KMS-11 (cell line): Measurements from ENCODE around the gene VSTM2B.

Experiments
- H2AFZ ChIP-seq: fragments of 200-600 bp; sonication (generic); 2 replicates; pipeline ENCODE4 v1.6.1; 2016; ENCODE audit warnings: antibody characterized with exemption, mixed run types, low read depth
- H3K27ac ChIP-seq: fragments of 200-600 bp; sonication (generic); 2 replicates; pipeline ENCODE4 v1.6.1; 2016; ENCODE audit warnings: mild to moderate bottlenecking, mixed run types
- H3K27me3 ChIP-seq: fragments of 200-600 bp; sonication (generic); 2 replicates; pipeline ENCODE4 v1.6.1; 2017; ENCODE audit warnings: mild to moderate bottlenecking, low read depth, mixed run types, moderate library complexity; ENCODE audit not compliant: insufficient read depth
- H3K36me3 ChIP-seq: fragments of 200-600 bp; sonication (generic); 2 replicates; pipeline ENCODE4 v1.6.1; 2017; ENCODE audit warnings: mild to moderate bottlenecking, mixed run types; ENCODE audit not compliant: insufficient read depth
- H3K4me1 ChIP-seq: fragments of 200-600 bp; sonication (generic); 2 replicates; pipeline ENCODE4 v1.6.1; 2016; ENCODE audit warnings: mild to moderate bottlenecking, low read depth, mixed run types; ENCODE audit not compliant: poor library complexity, severe bottlenecking
- H3K4me2 ChIP-seq: fragments of 200-600 bp; sonication (generic); 2 replicates; pipeline ENCODE4 v1.7.0; 2016; ENCODE audit warnings: mild to moderate bottlenecking, mixed run types
- H3K4me3 ChIP-seq: fragments of 200-600 bp; sonication (generic); IDR thresholded peaks from 2 replicates; pipeline ENCODE4 v1.6.1; 2017; ENCODE audit warnings: low read depth, low read length, mixed read lengths; ENCODE audit not compliant: insufficient read depth
- H3K79me2 ChIP-seq: fragments of 200-600 bp; sonication (generic); 2 replicates; pipeline ENCODE4 v1.6.1; 2016; ENCODE audit warnings: low read depth, mixed run types; ENCODE audit not compliant: insufficient read depth
- H3K9ac ChIP-seq: fragments of 200-600 bp; sonication (generic); 2 replicates; pipeline ENCODE4 v1.6.1; 2016; ENCODE audit warnings: mild to moderate bottlenecking, mixed run types
- H4K20me1 ChIP-seq: fragments of 200-600 bp; sonication (generic); 2 replicates; pipeline ENCODE4 v1.6.1; 2016; ENCODE audit warnings: mild to moderate bottlenecking, mixed run types; ENCODE audit not compliant: insufficient read depth
- TF ChIP-seq, protein P1 (sequence below): fragments of 200-600 bp; sonication (generic); conservative IDR thresholded peaks from 2 replicates; pipeline ENCODE4 v1.6.1; 2017; ENCODE audit warnings: low read depth, mild to moderate bottlenecking, antibody characterized with exemption, low read length, moderate library complexity, mixed read lengths

The VSTM2B gene

DNA sequence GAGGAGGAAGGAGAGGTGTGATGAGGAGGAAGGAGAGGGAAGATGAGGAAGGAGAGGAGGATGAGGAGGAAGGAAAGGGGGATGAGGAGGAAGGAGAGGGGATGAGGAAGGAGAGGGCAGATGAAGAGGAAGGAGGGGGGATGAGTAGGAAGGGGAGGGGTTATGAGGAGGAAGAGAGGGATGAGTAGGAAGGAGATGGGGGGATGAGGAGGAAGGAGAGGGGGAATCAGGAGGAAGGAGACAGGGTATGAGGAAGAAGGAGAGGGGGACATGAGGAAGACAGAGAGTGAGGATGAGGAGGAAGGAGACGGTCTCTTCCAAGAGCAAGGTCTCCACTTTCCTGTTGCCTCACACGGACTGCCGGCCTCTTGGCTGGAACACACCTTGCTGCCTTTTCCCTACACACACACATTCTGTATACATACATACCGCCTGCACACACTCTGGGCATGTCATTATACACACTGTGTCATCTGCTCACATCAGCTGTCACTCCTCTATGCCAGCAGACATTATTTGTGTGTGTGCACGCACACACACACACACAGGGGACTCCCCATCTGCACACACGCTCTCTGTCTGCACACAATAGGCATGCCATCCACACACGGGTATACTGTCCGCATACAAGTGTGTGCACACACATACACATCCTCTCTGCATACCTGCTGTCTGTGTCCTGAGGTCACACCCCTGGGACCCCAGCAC, 11.1 kb upstream of the VSTM2B start:
- Histone ChIP-seq H3K4me2 (no peak overlapping the region), H3K4me3 (no peak overlapping the region), H3K36me3 (no peaks in the 10 kb centered on the region), H3K27ac (no peak overlapping the region), H4K20me1 (no peaks in the 10 kb centered on the region), H3K79me2 (no peaks in the 10 kb centered on the region), H3K4me1 (no peaks in the 10 kb centered on the region), H3K9ac (no peak overlapping the region), H3K27me3 (no peaks in the 10 kb centered on the region), H2AFZ (no peak overlapping the region)
- TF ChIP-seq, protein P1, sequence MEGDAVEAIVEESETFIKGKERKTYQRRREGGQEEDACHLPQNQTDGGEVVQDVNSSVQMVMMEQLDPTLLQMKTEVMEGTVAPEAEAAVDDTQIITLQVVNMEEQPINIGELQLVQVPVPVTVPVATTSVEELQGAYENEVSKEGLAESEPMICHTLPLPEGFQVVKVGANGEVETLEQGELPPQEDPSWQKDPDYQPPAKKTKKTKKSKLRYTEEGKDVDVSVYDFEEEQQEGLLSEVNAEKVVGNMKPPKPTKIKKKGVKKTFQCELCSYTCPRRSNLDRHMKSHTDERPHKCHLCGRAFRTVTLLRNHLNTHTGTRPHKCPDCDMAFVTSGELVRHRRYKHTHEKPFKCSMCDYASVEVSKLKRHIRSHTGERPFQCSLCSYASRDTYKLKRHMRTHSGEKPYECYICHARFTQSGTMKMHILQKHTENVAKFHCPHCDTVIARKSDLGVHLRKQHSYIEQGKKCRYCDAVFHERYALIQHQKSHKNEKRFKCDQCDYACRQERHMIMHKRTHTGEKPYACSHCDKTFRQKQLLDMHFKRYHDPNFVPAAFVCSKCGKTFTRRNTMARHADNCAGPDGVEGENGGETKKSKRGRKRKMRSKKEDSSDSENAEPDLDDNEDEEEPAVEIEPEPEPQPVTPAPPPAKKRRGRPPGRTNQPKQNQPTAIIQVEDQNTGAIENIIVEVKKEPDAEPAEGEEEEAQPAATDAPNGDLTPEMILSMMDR: no peak

DNA sequence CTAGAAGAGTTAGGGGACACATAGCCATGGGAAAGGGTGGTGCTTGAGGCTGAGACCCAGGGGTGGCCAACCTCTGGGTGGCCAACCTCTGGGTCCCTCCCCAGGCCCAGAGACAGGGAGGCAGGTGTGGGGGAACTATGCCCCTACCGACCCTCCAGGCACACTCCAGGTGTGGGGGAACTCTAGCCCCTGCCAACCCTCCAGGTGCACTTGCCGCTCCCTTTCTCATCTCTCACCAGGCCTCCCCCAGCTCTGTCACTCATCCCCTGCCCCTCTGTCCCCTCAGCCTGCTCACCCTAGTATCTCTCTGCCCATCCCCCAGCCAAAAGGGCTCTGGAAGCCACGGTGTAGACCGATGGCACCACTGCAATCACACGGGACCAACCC, 10.6 kb upstream of the VSTM2B start:
- Histone ChIP-seq H3K4me1 (no peaks in the 10 kb centered on the region), H3K27ac (no peak overlapping the region), H4K20me1 (no peaks in the 10 kb centered on the region), H3K4me2 (no peak overlapping the region), H2AFZ (no peak overlapping the region), H3K4me3 (no peak overlapping the region), H3K9ac (no peak overlapping the region), H3K36me3 (no peaks in the 10 kb centered on the region), H3K79me2 (no peaks in the 10 kb centered on the region), H3K27me3 (no peaks in the 10 kb centered on the region)
- TF ChIP-seq, protein P1: no peak

DNA sequence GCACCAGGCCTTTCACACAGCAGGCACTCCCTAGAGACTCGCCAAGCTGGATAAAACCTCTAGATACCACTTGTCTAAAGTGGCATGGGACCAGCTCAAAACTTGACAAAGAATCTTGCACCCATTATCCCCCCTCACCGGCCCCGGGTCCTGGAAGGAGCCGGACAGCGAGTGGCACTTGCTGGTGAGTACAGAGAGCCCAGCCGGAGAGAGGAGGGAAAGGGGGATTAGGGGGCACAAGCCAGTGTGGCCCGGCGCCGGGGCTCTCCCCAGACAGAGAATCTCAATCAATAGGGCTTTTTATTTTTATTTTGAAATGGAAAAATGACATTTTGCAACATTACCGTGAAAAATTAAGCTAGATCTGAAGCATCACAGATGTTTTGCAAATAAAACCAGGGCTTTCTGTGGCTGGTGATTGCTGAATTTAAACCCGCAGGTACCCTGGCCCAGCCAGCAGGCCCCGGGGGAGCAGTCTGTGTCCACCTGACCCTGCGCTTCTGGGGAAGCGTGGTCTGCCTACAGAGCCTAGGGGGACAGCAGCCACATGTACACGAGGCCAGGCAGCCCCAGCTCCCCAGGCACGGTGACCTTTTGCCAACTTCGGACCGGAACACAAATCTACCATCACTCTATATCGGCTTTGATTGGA, 10.0 kb upstream of the VSTM2B start:
- no peaks in the 10 kb centered on the region for H3K4me1 ChIP-seq
- H3K79me2 ChIP-seq: no peaks in the 10 kb centered on the region
- no peak overlapping the region for H3K4me2 ChIP-seq
- TF ChIP-seq, protein P1: no peak
- no peaks in the 10 kb centered on the region for H3K36me3 ChIP-seq
- no peak overlapping the region for H3K27ac ChIP-seq
- H2AFZ ChIP-seq: no peak overlapping the region
- H3K9ac ChIP-seq: no peak overlapping the region
- H3K4me3 ChIP-seq: no peak overlapping the region
- H4K20me1 ChIP-seq: no peaks in the 10 kb centered on the region
- H3K27me3 ChIP-seq: no peaks in the 10 kb centered on the region

DNA sequence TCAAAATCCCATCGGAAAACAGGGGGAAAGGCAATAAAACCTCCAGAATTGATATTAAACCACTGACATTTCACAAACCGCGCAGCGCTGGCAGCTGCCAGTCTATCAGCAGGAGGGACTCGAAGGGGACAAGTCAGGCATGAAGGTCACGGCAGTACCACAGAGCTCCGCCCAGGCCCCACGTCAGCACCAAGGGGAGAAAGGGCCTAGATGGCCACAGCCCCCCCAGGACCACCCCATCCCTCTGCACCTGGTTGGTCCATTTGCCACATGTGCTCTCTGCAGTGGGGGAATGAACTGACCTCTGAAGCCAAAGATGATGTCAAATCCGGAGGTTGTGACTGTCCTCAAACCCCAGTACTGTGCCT, 9.5 kb upstream of the VSTM2B start:
- H3K36me3 ChIP-seq: no peaks in the 10 kb centered on the region
- no peaks in the 10 kb centered on the region for H3K27me3 ChIP-seq
- H3K4me1 ChIP-seq: no peaks in the 10 kb centered on the region
- H3K4me2 ChIP-seq: no peak overlapping the region
- no peak overlapping the region for H3K27ac ChIP-seq
- no peak overlapping the region for H2AFZ ChIP-seq
- TF ChIP-seq, protein P1: no peak
- H3K4me3 ChIP-seq: no peak overlapping the region
- H3K9ac ChIP-seq: no peak overlapping the region
- H4K20me1 ChIP-seq: no peaks in the 10 kb centered on the region
- H3K79me2 ChIP-seq: no peaks in the 10 kb centered on the region
